ENCODE measurements around the gene AKT2.

AKT2 gene

DNA sequence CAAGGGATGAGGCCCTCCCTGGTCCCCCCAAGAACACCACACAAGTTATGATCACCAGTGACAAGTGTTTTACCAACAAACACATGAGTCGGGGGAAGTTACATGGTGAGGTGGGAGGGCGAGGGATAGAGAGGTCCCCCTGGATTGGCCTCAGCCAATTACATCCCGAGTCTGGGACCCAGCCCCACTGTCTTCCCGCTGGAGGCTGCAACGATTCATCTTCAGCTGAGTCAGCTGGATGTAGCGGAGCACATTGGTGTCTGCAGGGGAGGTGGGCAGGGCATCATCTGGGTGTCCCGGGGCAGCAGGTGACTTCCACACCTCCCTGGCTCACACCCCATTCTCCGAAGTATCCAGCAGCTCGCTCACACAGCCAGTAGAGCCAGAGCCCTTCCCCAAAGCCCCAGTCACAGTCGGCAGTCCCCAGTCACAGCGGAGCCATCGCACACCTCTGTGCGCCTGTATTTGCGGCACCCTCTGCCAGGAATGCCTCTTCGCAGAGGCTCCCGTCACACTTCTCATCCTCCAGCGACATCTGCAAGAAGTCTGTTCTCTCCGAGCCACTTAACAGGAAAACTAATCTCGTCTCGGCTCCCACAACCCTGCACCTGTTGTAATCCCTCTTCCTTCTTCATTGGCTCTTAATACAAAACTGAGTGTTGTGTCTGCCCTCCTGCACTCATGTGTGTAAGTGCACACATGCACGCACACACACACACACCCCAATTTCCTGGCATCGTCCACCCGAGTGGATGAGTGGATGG is 69.0 kb downstream of the AKT2 start:
- Histone ChIP-seq H4K20me1 (ENCODE audit: insufficient read depth, low read length) (no peaks in the 10 kb centered on the region), H3K9me3 (ENCODE audit: insufficient read depth, low read length) (no peaks in the 10 kb centered on the region), H3K9ac (ENCODE audit: low read length) (no peak overlapping the region), H2AFZ (ENCODE audit: low read depth, low read length) (no peak overlapping the region), H3K36me3 (replicated peaks; ENCODE audit: low read depth, low read length) (peaks cover 6% of the 10 kb centered on the region), H3K27ac (ENCODE audit: low read length) (no peak overlapping the region), H3K4me1 (ENCODE audit: low read length) (peaks cover 9% of the 10 kb centered on the region), H3K4me2 (ENCODE audit: low read length) (no peak overlapping the region), H3K4me3 (ENCODE audit: low read length) (no peak overlapping the region), H3K27me3 (ENCODE audit: low read depth, low read length) (no peaks in the 10 kb centered on the region), H3K79me2 (ENCODE audit: low read length) (no peaks in the 10 kb centered on the region)
- TF ChIP-seq EZH2phosphoT487 (IDR thresholded peaks at IDR 0.05; ENCODE audit: low read depth): no peak
- TF ChIP-seq, protein P1, sequence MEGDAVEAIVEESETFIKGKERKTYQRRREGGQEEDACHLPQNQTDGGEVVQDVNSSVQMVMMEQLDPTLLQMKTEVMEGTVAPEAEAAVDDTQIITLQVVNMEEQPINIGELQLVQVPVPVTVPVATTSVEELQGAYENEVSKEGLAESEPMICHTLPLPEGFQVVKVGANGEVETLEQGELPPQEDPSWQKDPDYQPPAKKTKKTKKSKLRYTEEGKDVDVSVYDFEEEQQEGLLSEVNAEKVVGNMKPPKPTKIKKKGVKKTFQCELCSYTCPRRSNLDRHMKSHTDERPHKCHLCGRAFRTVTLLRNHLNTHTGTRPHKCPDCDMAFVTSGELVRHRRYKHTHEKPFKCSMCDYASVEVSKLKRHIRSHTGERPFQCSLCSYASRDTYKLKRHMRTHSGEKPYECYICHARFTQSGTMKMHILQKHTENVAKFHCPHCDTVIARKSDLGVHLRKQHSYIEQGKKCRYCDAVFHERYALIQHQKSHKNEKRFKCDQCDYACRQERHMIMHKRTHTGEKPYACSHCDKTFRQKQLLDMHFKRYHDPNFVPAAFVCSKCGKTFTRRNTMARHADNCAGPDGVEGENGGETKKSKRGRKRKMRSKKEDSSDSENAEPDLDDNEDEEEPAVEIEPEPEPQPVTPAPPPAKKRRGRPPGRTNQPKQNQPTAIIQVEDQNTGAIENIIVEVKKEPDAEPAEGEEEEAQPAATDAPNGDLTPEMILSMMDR (IDR thresholded peaks at IDR 0.05; ENCODE audit: low read depth, low read length): no peak

- Histone ChIP-seq H3K36me3 (replicated peaks; ENCODE audit: low read depth, low read length) (peaks cover 6% of the 10 kb centered on the region), H3K4me2 (ENCODE audit: low read length) (no peak overlapping the region), H3K27me3 (ENCODE audit: low read depth, low read length) (no peaks in the 10 kb centered on the region), H3K79me2 (ENCODE audit: low read length) (no peaks in the 10 kb centered on the region), H4K20me1 (ENCODE audit: insufficient read depth, low read length) (no peaks in the 10 kb centered on the region), H3K9ac (ENCODE audit: low read length) (no peak overlapping the region), H3K27ac (ENCODE audit: low read length) (no peak overlapping the region), H3K4me1 (ENCODE audit: low read length) (peaks cover 4% of the 10 kb centered on the region), H3K4me3 (ENCODE audit: low read length) (no peak overlapping the region), H3K9me3 (ENCODE audit: insufficient read depth, low read length) (no peaks in the 10 kb centered on the region), H2AFZ (ENCODE audit: low read depth, low read length) (no peak overlapping the region)
- TF ChIP-seq, protein P1 (IDR thresholded peaks at IDR 0.05; ENCODE audit: low read depth, low read length): no peak
- TF ChIP-seq EZH2phosphoT487 (IDR thresholded peaks at IDR 0.05; ENCODE audit: low read depth): no peak
Measured at GRCh38 chr19:40214936-40215335, 70.2 kb downstream of the AKT2 start.

- no peak overlapping the region for H3K9ac ChIP-seq (ENCODE audit: low read length)
- no peak overlapping the region for H3K4me2 ChIP-seq (ENCODE audit: low read length)
- H3K79me2 ChIP-seq (ENCODE audit: low read length): no peaks in the 10 kb centered on the region
- TF ChIP-seq, protein P1 (IDR thresholded peaks at IDR 0.05; ENCODE audit: low read depth, low read length): no peak
- no peak for TF ChIP-seq EZH2phosphoT487 (IDR thresholded peaks at IDR 0.05; ENCODE audit: low read depth)
- H4K20me1 ChIP-seq (ENCODE audit: insufficient read depth, low read length): no peaks in the 10 kb centered on the region
- H3K27me3 ChIP-seq (ENCODE audit: low read depth, low read length): no peaks in the 10 kb centered on the region
- no peak overlapping the region for H3K4me3 ChIP-seq (ENCODE audit: low read length)
- peaks cover 6% of the 10 kb centered on the region for H3K36me3 ChIP-seq (replicated peaks; ENCODE audit: low read depth, low read length)
- no peaks in the 10 kb centered on the region for H3K4me1 ChIP-seq (ENCODE audit: low read length)
- no peaks in the 10 kb centered on the region for H3K9me3 ChIP-seq (ENCODE audit: insufficient read depth, low read length)
- no peak overlapping the region for H3K27ac ChIP-seq (ENCODE audit: low read length)
- no peak overlapping the region for H2AFZ ChIP-seq (ENCODE audit: low read depth, low read length)
Measured at GRCh38 chr19:40213882-40214570, 71.1 kb downstream of the AKT2 start.

- H3K4me2 ChIP-seq (ENCODE audit: low read length): no peak overlapping the region
- H3K79me2 ChIP-seq (ENCODE audit: low read length): no peaks in the 10 kb centered on the region
- peaks cover 9% of the 10 kb centered on the region for H3K36me3 ChIP-seq (replicated peaks; ENCODE audit: low read depth, low read length)
- no peak overlapping the region for H3K4me3 ChIP-seq (ENCODE audit: low read length)
- H3K9me3 ChIP-seq (ENCODE audit: insufficient read depth, low read length): no peaks in the 10 kb centered on the region
- no peak overlapping the region for H2AFZ ChIP-seq (ENCODE audit: low read depth, low read length)
- H3K27me3 ChIP-seq (ENCODE audit: low read depth, low read length): no peaks in the 10 kb centered on the region
- H3K27ac ChIP-seq (ENCODE audit: low read length): no peak overlapping the region
- no peak overlapping the region for H3K9ac ChIP-seq (ENCODE audit: low read length)
- TF ChIP-seq, protein P1 (IDR thresholded peaks at IDR 0.05; ENCODE audit: low read depth, low read length): no peak
- H4K20me1 ChIP-seq (ENCODE audit: insufficient read depth, low read length): no peaks in the 10 kb centered on the region
- no peaks in the 10 kb centered on the region for H3K4me1 ChIP-seq (ENCODE audit: low read length)
Measured at GRCh38 chr19:40213251-40213829, 71.8 kb downstream of the AKT2 start.
